NCI-H146 treated with DMSO at 0.1 percent for 48 hours (cell line): ENCODE results near the gene LRRC15.

Source experiments
- DNase-seq: peaks from one replicate; lab custom pipeline; 2025; ENCODE audit not compliant: unreplicated experiment; lab: John Stamatoyannopoulos, UW

LRRC15 gene

GRCh38 chr3:194336601-194337355 is 32.8 kb downstream of the LRRC15 start:
- no peak for DNase-seq

- no peak for DNase-seq
Observed at GRCh38 chr3:194333981-194334320, 35.6 kb downstream of the LRRC15 start.

DNA sequence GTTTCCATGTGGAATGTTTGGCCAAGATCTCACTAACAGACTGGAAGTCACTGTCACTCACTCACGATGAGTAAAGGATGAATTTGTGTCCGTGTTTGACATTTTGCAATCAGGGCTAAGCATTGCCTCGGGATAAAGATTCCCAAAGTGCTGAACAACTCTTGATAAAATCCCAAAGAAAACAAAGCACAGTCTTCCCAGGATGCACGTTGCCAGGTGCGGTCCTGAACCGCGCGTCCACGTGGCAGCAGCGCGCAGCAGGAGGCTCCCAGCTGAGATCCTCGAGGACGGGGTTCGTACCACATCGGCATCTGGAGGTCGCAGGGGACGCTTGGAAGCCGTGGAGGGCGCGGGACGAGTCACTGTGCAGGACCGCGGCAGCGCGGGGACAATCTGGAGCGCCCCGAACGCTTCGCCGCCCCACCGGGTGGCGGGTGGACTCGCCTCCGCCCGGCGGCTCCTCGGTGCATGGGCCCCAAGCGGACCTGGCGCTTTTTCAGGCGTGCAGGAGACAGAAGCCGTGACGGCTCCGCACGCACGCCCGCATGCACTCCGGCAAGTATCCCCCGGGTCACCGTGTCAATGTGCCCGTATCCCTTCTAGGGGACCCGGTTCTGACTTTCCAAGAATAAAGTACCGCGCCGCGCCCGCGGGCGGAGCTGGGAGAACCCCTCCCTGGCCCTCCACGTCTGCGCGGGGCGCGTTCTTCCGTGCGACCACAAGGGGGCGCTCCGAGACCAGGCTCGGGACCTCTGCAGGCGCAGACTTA is 36.1 kb downstream of the LRRC15 start:
- DNase-seq = no peak

GRCh38 chr3:194332858-194333211 is 36.7 kb downstream of the LRRC15 start:
- no peak for DNase-seq

GRCh38 chr3:194330579-194330978 is 39.0 kb downstream of the LRRC15 start:
- DNase-seq = no peak

DNA sequence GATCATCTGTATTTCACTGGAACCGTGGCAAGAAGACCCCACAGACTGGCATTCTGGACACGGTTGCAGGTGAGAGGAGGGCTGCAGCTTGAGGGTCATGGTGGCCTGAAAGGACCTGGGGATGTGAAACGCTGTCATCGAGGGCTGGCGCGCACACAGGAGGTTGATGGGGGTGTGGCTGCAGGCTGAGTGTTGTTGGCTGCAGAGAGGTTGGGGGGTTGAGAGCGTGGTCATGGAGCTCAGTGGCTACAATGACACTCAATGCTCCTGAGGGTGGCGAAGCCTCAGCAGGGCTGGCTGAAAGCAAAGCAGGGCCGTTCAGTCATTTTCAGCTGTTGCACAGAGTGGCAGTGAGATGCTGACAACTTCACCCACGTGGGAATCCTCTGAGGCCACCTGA is 39.4 kb downstream of the LRRC15 start:
- no peak for DNase-seq

DNA sequence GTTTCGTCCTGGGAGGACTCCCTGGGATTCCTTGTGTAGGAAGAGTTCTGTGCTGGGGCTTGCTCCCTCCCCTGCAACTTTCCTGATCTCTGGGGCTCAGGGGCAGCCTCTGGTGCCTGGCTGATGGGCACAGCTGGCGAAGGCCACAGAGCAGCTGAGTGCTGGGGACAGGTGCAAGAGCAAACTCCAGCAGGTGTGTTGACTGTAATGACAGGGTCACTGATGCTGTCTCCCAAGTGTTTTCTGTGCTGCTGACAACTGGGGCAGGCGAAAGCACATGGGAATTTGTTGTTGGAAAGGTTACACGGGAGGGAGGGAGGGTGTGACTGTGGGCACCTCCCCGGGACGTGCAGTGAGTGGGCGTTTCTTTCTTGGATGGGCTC is 40.0 kb downstream of the LRRC15 start:
- DNase-seq = no peak

- no peak for DNase-seq
Observed at GRCh38 chr3:194328942-194329582, 40.5 kb downstream of the LRRC15 start.

GRCh38 chr3:194328053-194328657 is 41.4 kb downstream of the LRRC15 start:
- DNase-seq = no peak

DNA sequence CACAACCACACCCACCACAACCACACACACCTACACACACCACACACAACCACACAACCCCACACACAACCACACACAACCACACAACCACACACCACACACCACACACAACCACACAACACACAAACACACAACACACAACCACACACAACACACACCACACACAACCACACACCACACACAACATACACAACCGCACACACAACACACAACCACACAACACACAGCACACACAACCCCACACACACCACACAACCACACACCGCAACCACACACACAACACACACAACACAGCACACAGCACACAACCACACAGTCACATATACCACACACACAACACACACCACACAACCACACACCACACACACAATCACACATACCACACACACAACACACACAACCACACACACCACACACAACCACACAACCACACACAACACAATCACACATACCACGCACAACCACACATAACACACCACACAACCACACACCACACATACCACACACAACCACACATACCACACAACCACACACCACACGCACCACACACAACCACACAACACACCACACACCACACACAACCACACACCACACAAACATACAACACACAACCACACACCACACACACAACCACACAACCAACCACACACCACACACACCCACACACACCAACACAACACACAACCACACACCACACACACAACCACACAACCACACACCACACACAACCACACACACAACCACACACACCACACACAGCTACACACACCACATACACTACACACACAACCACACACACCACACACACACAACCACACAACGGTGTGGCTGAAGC is 42.1 kb downstream of the LRRC15 start:
- no peak for DNase-seq

- DNase-seq = no peak
Observed at GRCh38 chr3:194326968-194327217, 42.6 kb downstream of the LRRC15 start.

DNA sequence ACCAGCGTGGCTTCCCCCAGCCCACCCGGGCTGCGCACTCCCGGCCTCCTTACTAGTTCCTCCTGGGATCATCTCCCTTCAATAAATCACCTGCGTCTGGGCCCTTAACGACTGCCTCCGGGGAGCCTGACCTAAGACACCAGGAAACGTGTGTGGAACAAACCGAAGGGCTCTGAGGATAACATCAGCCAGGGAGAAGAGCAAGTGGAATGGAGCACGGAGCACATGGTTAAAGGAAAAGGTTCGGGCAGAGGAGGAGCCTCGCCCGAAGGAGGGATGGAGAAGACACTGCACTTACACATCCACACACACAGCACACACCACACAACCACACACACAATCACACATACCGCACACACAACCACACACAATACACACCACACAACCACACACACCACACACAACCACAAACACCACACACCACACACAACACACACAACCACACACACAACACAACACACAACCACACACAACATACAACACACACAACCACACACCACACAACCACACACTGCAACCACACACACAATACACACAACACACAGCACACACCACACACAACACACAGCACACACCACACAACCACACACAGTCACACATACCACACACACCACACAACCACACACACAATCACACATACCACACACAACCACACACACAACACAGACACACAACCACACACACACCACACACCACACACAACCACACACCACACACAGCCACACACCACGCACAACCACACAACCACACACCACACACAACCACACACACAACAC is 43.2 kb downstream of the LRRC15 start:
- no peak for DNase-seq

DNA sequence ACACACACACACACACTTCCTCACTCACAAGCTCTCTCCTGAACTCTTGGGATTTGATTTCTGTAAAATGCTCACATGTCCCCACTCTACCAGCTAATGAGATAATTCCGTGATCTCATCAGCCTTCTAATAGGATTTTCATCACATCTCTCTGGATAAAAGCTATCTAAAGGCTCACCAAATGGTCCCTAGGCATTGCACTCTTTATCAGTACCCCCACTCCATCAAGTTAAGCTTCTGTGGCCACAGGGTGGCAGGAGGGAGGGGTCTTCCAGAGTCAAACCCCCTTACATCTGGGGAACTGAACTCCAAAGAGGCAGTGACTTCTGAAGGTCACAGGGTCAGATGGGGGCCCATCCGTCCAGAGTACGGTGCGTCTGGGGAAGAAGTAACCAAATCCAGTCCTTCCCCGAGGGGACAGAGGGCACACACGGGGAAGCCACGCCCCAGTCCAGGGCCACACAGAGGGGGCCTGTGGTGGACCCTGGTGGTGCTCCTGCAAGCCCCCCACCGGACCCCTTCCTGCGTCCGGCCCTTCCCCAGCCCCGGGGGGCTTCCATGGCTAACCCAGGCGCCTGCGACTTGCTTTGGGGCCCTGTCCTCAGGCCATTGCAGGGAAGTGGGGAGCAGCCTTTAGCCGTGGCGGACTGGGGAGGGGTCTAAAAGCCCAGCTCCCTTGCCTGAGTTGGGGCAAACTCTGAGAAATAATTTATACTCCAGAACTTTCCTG is 44.0 kb downstream of the LRRC15 start:
- DNase-seq = no peak

DNA sequence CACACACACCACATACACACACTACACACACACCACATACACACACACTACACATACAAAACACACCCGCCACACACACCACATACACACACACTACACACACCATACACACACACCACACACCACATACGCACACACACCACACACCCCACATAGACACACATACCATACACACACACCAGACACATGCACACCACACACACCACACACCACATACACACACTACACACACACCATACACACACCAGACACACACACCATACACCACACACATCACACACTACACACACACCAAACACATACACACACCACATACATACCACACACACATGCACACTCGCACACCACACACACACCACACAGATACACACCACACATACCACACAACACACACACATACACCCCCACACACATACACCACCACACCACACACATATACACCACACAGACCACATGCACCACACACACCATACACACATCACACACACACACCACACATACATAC is 44.7 kb downstream of the LRRC15 start:
- no peak for DNase-seq

DNA sequence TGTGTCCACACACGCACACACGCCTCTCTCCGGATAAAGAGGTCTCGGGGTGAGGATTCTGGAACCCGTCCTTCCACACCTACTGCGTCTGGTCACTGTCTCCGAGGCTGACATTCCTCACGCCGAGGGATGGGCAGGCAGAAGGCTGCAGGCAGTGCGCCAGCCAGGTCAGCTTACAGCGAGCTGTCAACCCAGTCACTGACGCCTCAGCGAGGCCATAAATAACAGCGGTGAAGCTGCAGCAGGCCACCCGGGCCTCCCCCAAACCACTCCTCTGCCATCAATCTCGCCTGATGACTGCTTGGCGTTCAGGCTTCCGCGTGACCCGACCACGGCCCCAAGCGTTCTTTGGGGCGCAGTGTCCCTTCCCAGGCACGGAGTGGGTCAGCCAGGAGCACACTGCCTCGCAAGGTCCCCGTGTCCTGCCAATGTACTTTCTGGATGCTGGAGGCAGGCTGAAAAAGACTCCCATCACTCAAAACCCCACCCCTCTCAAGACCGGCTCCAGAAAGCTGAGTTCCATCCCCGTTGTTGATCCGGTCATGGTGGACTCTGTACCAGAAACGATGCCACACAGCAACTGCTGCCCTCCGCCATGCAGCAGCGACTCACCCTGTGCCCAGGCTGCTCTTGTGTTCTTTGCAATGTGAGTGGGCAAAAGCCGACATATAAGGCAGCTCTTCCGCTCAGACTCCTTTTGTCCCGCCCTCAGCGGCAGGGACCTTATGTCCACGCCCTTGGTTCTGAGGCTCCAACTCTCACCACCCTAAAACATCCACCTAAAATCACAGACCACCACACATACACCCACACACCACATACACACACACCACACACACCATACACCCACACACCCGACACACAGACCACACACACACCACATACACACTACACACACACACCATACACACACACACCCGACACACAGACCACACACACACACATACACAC is 45.5 kb downstream of the LRRC15 start:
- no peak for DNase-seq

GRCh38 chr3:194322678-194323211 is 46.8 kb downstream of the LRRC15 start:
- no peak for DNase-seq

DNA sequence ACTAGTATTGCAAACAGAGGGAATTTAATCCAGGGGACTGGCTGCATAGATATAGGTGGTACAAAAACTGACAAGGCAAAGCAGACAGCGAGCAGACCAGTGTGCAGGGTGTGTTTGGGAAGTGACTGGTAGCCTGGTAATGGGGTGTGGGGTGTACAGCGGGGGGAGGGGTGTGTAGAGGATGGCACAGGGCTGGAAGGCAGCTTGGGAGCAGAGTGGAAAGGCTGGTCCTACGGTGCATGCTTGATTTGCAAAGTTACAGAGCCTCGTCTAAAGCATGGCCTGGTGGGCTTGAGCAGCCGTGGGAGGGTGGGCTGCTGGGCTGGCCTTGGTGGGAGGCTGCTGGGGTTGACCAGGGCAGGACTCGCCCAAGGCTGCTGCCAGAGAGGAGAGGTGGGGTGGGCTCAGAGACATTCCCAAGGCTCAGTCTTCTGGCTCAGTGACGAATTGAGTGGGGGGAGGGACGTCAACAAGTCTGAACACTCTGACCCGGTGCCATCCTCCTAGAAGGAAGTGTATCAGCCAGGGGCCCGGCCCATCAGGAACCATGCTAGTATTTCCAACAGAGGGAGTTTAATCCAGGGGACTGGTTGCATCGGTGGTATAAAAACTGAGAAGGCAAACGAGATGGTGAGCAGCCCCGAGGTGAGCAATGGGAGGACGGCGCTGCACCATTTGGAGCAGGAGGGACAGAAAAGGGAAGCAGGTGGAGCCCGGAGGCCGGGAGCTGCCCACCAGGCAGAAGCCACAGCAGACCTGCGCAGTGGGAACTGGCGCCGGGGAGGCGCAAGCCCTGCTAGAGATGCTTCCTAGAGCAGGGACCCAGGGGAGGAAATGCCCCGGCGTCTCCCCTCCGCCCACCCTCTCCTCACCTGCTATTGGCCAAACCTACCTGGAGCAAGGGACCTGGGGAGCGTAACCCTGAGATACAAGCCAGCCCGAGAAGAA is 47.6 kb downstream of the LRRC15 start:
- DNase-seq = no peak
